Amniotic epithelial cell (primary cell): Measurements from ENCODE around the gene B4GALT6.
A peak's percentile ranks its signal among the peaks of the same experiment; 100 is the strongest.

ENCODE experiments used
- DNase-seq: peaks from one replicate; pipeline ENCODE4 v3.0.0-alpha.2; 2010; ENCODE audit warnings: low read depth

B4GALT6 gene

GRCh38 chr18:31592506-31593157 is 91.7 kb downstream of the B4GALT6 start:
- no peak for DNase-seq

- no peak for DNase-seq
Observed at GRCh38 chr18:31591628-31592027, 92.8 kb downstream of the B4GALT6 start, which contains the start of gene TTR. TTR (plus strand) TSS chr18:31591877; CDS start chr18:31591903, 26 bp downstream.

- no peak for DNase-seq
Observed at GRCh38 chr18:31591113-31591512, 93.3 kb downstream of the B4GALT6 start.

- DNase-seq = no peak
Observed at GRCh38 chr18:31590570-31590969, 93.8 kb downstream of the B4GALT6 start.

GRCh38 chr18:31587529-31587928 is 96.9 kb downstream of the B4GALT6 start:
- peak; percentile 64 for DNase-seq

- DNase-seq = peak; percentile 34
Observed at GRCh38 chr18:31586616-31587015, 97.8 kb downstream of the B4GALT6 start.

GRCh38 chr18:31585991-31586390 is 98.4 kb downstream of the B4GALT6 start:
- no peak for DNase-seq

- DNase-seq = no peak
Observed at GRCh38 chr18:31583185-31583854, 101.1 kb downstream of the B4GALT6 start.

GRCh38 chr18:31581498-31582197 is 102.7 kb downstream of the B4GALT6 start:
- peak; percentile 88 for DNase-seq

- no peak for DNase-seq
Observed at GRCh38 chr18:31579375-31579774, 105.0 kb downstream of the B4GALT6 start.

GRCh38 chr18:31578126-31578525 is 106.3 kb downstream of the B4GALT6 start:
- no peak for DNase-seq

- DNase-seq = no peak
Observed at GRCh38 chr18:31577195-31577594, 107.2 kb downstream of the B4GALT6 start.

- DNase-seq = no peak
Observed at GRCh38 chr18:31576670-31577069, 107.7 kb downstream of the B4GALT6 start.

- no peak for DNase-seq
Observed at GRCh38 chr18:31575515-31576257, 108.7 kb downstream of the B4GALT6 start.

- DNase-seq = no peak
Observed at GRCh38 chr18:31574359-31574758, 110.0 kb downstream of the B4GALT6 start.
